Mesenchymal stem cell (in vitro differentiated cells and primary cell): ENCODE results near the gene UNC13B.
A peak's percentile ranks its signal among the peaks of the same experiment; 100 is the strongest.

ENCODE experiments used
- DNase-seq: peaks from one replicate; pipeline ENCODE4 v3.0.0-alpha.2; 2013
- H2AFZ ChIP-seq: one replicate; pipeline ENCODE4 v1.6.1; 2013; ENCODE audit warnings: low read depth, mild to moderate bottlenecking, control low read depth, inconsistent platforms, low read length, moderate library complexity
- H2AK5ac ChIP-seq: 2 replicates; pipeline ENCODE4 v1.6.1; 2013; ENCODE audit warnings: low read length, moderate library complexity, mild to moderate bottlenecking, inconsistent platforms; ENCODE audit not compliant: severe bottlenecking
- H2BK120ac ChIP-seq: one replicate; pipeline ENCODE4 v1.6.1; 2013; ENCODE audit warnings: low read depth, mild to moderate bottlenecking, inconsistent platforms, low read length, moderate library complexity
- H2BK12ac ChIP-seq, 2 experiments: one replicate each; pipeline ENCODE4 v1.6.1; 2013; ENCODE audit warnings: inconsistent platforms in 2 of 2, low read length in 2 of 2, mild to moderate bottlenecking in 2 of 2, moderate library complexity in 2 of 2, control low read depth in 1 of 2
- H2BK15ac ChIP-seq: one replicate; pipeline ENCODE4 v1.6.1; 2013; ENCODE audit warnings: mild to moderate bottlenecking, low read depth, inconsistent platforms; ENCODE audit not compliant: poor library complexity, severe bottlenecking
- H2BK5ac ChIP-seq: 2 replicates; pipeline ENCODE4 v1.6.1; 2013; ENCODE audit warnings: low read depth, mild to moderate bottlenecking, low read length, control low read depth, inconsistent platforms; ENCODE audit not compliant: poor library complexity, severe bottlenecking
- H3K14ac ChIP-seq, 2 experiments: one replicate each; pipeline ENCODE4 v1.6.1; 2013; ENCODE audit warnings: inconsistent platforms in 2 of 2, low read length in 2 of 2, control low read depth in 1 of 2, mild to moderate bottlenecking in 1 of 2, moderate library complexity in 1 of 2
- H3K18ac ChIP-seq, 2 experiments: one replicate each; pipeline ENCODE4 v1.6.1; 2013; ENCODE audit warnings: inconsistent platforms in 2 of 2, low read length in 2 of 2, control low read depth in 1 of 2, low read depth in 1 of 2, mild to moderate bottlenecking in 1 of 2
- H3K23ac ChIP-seq, 2 experiments: one replicate each; pipeline ENCODE4 v1.6.1; 2013; ENCODE audit warnings: inconsistent platforms in 2 of 2, low read length in 2 of 2, mild to moderate bottlenecking in 2 of 2, moderate library complexity in 2 of 2, control low read depth in 1 of 2
- H3K27ac ChIP-seq: 2 replicates; pipeline ENCODE4 v1.5.1; 2013; ENCODE audit warnings: mild to moderate bottlenecking, moderate library complexity, low read length, control low read depth, inconsistent platforms; ENCODE audit not compliant: poor library complexity, severe bottlenecking
- H3K27me3 ChIP-seq, 2 experiments: 2 replicates each; pipeline versions ENCODE4 v1.6.1 to v1.7.0; 2013; ENCODE audit warnings: low read length in 2 of 2, mild to moderate bottlenecking in 2 of 2, moderate library complexity in 2 of 2, control low read depth in 1 of 2, inconsistent platforms in 1 of 2; ENCODE audit not compliant: control insufficient read depth in 1 of 2, insufficient read depth in 1 of 2
- H3K36me3 ChIP-seq, 2 experiments: 2 replicates each; pipeline versions ENCODE4 v1.6.1 to v1.7.0; 2013; ENCODE audit warnings: low read length in 2 of 2, control low read depth in 1 of 2, inconsistent platforms in 1 of 2, low read depth in 1 of 2, mild to moderate bottlenecking in 1 of 2; ENCODE audit not compliant: insufficient read depth in 2 of 2, control insufficient read depth in 1 of 2
- H3K4ac ChIP-seq, 2 experiments: one replicate each; pipeline ENCODE4 v1.6.1; 2013; ENCODE audit warnings: inconsistent platforms in 2 of 2, low read length in 2 of 2, mild to moderate bottlenecking in 2 of 2, moderate library complexity in 2 of 2, control low read depth in 1 of 2, low read depth in 1 of 2
- H3K4me1 ChIP-seq: 2 replicates; pipeline ENCODE4 v1.6.1; 2013; ENCODE audit warnings: low read depth, low read length, control low read depth; ENCODE audit not compliant: control insufficient read depth, insufficient read depth
- H3K4me2 ChIP-seq: 2 replicates; pipeline ENCODE4 v1.6.1; 2013; ENCODE audit warnings: low read length, mild to moderate bottlenecking, inconsistent platforms; ENCODE audit not compliant: poor library complexity, severe bottlenecking
- H3K4me3 ChIP-seq, 2 experiments: 2 replicates each; pipeline versions ENCODE4 v1.5.1 to v1.7.0; 2013; ENCODE audit warnings: low read length in 2 of 2, mild to moderate bottlenecking in 2 of 2, control low read depth in 1 of 2, low read depth in 1 of 2; ENCODE audit not compliant: insufficient read depth in 1 of 2
- H3K79me1 ChIP-seq: replicated peaks from 2 replicates; pipeline ENCODE4 v1.6.1; 2013; ENCODE audit warnings: mild to moderate bottlenecking, control low read depth, low read length, inconsistent platforms; ENCODE audit not compliant: poor library complexity, severe bottlenecking
- H3K9ac ChIP-seq: 2 replicates; pipeline ENCODE4 v1.7.0; 2013; ENCODE audit warnings: mild to moderate bottlenecking, low read length, moderate library complexity
- H3K9me3 ChIP-seq: 2 replicates; pipeline ENCODE4 v1.7.0; 2013; ENCODE audit warnings: mild to moderate bottlenecking, low read length; ENCODE audit not compliant: control insufficient read depth
- H4K8ac ChIP-seq: one replicate; pipeline ENCODE4 v1.6.1; 2013; ENCODE audit warnings: inconsistent platforms, mild to moderate bottlenecking, low read length, moderate library complexity
- H4K91ac ChIP-seq: one replicate; pipeline ENCODE4 v1.6.1; 2013; ENCODE audit warnings: mild to moderate bottlenecking, low read length, inconsistent platforms
- WGBS: methylation state at CpG from one replicate; pipeline ENCODE4 v1.1.7; 2013; ENCODE audit warnings: mixed read lengths; 5-methylcytosine and 5-hydroxymethylcytosine counted together

UNC13B gene

DNA sequence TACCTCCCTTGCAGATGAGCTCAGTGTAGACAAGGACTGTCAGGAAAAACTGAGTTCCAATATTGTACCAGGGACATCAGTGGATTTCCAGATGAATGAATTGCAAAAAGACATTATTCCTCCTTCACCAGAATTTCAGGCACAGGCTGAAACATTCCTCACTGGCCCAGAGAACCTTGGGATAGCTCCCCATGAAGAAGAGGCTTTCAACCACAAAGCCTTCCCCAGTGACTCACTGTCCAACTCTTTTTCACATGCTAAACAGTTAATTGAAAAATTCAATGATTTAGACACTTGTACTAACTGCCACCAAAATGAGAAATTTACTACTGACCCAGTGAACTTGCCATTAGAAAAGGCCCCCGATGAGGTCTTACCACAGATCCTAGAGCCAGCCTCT, 144.5 kb downstream of the UNC13B start:
- H2BK120ac ChIP-seq, result no peak overlapping the region
- H2AK5ac ChIP-seq, result no peak overlapping the region
- H3K18ac ChIP-seq, result no peak overlapping the region
- H2BK5ac ChIP-seq, result no peak overlapping the region
- no peak overlapping the region for H3K4me3 ChIP-seq
- peak; percentile 22 for DNase-seq
- no peaks in the 10 kb centered on the region for H3K9me3 ChIP-seq
- no peak overlapping the region for H3K27ac ChIP-seq
- H3K79me1 ChIP-seq, result no peaks in the 10 kb centered on the region
- no peak overlapping the region for H4K91ac ChIP-seq
- H3K4ac ChIP-seq, result no peak overlapping the region
- peaks cover 7 to 10% of the 10 kb centered on the region in 2 experiments for H3K36me3 ChIP-seq
- WGBS, result 91% methylated on average over 1 of the region's 1 CpG
- H3K4me2 ChIP-seq, result no peak overlapping the region
- H3K14ac ChIP-seq, result no peak overlapping the region
- no peak overlapping the region for H3K23ac ChIP-seq
- H3K9ac ChIP-seq, result no peak overlapping the region
- H3K27me3 ChIP-seq, result no peaks in the 10 kb centered on the region
- H2AFZ ChIP-seq, result no peak overlapping the region
- no peak overlapping the region for H2BK15ac ChIP-seq
- no peaks in the 10 kb centered on the region for H3K4me1 ChIP-seq
- H2BK12ac ChIP-seq, result no peak overlapping the region
- no peak overlapping the region for H4K8ac ChIP-seq

DNA sequence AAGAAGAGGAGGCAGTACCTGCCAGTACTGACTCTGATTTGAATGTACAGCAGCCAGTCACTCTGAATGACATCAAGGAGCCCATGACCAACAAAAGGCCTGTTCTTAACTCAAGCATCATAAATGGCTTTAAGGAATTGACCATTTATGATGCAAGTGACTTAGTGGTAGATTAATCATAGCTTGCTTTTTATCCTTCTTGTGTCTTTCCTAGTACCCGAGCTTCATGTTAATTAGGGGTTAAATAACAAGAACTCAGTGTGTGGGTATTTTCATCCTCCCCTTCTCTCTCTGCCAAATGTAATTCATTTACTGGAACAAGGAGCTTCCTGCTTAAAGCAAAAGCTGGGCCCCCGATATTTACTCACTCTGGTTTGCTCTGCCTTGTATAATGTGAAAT, 146.5 kb downstream of the UNC13B start:
- Histone ChIP-seq H4K91ac (no peak overlapping the region), H3K36me3 (peaks cover 7 to 10% of the 10 kb centered on the region in 2 experiments), H4K8ac (no peak overlapping the region), H3K9ac (no peak overlapping the region), H3K9me3 (no peaks in the 10 kb centered on the region), H3K23ac (no peak overlapping the region), H3K4ac (no peak overlapping the region), H3K4me2 (no peak overlapping the region), H2BK12ac (no peak overlapping the region), H3K14ac (no peak overlapping the region), H2BK120ac (no peak overlapping the region), H3K79me1 (no peaks in the 10 kb centered on the region), H3K27ac (no peak overlapping the region), H3K18ac (no peak overlapping the region), H3K4me1 (no peaks in the 10 kb centered on the region), H3K27me3 (no peaks in the 10 kb centered on the region), H2BK15ac (no peak overlapping the region), H2BK5ac (no peak overlapping the region), H3K4me3 (no peak overlapping the region), H2AFZ (no peak overlapping the region), H2AK5ac (no peak overlapping the region)
- no peak for DNase-seq
- WGBS, result 94% methylated on average over 1 of the region's 2 CpGs

DNA sequence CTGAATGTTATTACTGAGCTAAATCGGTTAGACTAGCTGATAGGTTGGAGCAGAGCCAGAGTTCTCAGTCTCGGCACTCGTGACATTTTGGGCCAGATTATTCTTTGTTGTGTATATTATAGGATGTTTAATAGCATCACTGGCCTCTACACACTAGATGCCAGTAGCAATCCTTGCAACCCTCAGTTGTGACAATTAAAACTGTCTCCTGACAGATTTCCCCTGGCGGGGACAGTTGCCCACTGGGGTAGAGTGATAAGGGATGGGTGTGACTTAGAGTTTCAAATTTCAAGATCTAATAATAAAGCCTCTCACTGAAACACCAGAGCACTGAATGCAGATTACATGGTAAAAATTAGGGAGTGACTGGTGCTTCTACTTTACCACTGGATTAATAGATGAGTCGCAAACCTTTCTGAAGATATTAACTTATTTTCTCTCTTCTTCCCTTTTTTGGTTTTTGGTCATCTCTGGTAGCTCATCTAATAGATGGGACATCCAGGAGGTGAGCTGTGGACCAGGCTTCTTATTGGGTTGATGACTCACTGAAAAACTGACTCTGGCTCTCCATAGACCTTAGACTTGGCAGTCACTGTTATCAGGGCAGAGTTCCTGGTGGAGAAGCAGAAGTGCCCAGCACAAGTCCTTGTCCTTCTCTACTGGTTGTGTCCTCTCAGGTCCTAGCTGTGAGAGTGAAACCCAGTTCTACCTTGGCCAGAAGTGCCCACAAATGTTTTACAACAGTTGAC, 150.3 kb downstream of the UNC13B start:
- H3K27ac ChIP-seq, result no peak overlapping the region
- no peak overlapping the region for H4K91ac ChIP-seq
- no peak overlapping the region for H2BK5ac ChIP-seq
- no peaks in the 10 kb centered on the region for H3K9me3 ChIP-seq
- DNase-seq, result no peak
- H4K8ac ChIP-seq, result no peak overlapping the region
- H3K27me3 ChIP-seq, result no peaks in the 10 kb centered on the region
- H3K79me1 ChIP-seq, result no peaks in the 10 kb centered on the region
- H3K14ac ChIP-seq, result no peak overlapping the region
- H3K23ac ChIP-seq, result no peak overlapping the region
- H2AFZ ChIP-seq, result no peak overlapping the region
- no peaks in the 10 kb centered on the region for H3K4me1 ChIP-seq
- H2BK12ac ChIP-seq, result no peak overlapping the region
- H3K4me3 ChIP-seq, result no peak overlapping the region
- no peak overlapping the region for H3K4me2 ChIP-seq
- H3K4ac ChIP-seq, result no peak overlapping the region
- WGBS, result 75% methylated on average over 1 of the region's 5 CpGs
- H2BK120ac ChIP-seq, result no peak overlapping the region
- no peak overlapping the region for H2AK5ac ChIP-seq
- no peak overlapping the region for H3K18ac ChIP-seq
- H2BK15ac ChIP-seq, result no peak overlapping the region
- H3K36me3 ChIP-seq, result peaks cover 7 to 10% of the 10 kb centered on the region in 2 experiments
- no peak overlapping the region for H3K9ac ChIP-seq

DNA sequence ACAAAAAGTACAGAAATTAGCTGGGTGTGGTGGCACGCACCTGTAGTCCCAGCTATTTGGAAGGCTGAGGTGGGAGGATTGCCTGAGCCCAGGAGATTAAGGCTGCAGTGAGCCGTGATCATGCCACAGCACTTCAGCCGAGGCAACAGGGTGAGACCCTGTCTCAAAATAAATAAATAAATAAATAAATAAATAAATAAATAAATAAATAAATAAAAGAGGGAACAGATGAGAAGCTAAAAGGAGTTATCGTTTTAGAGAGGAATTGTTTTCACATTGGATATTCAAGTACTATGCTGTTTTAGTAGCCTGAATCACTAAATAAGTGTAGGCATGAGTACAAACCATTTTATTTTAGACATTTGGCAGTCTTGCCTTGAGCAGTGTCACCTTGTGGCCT, 151.7 kb downstream of the UNC13B start:
- no peak overlapping the region for H3K18ac ChIP-seq
- H2BK15ac ChIP-seq, result no peak overlapping the region
- no peak overlapping the region for H2BK5ac ChIP-seq
- H3K79me1 ChIP-seq, result no peaks in the 10 kb centered on the region
- H4K8ac ChIP-seq, result no peak overlapping the region
- H2AK5ac ChIP-seq, result no peak overlapping the region
- H3K4me1 ChIP-seq, result no peaks in the 10 kb centered on the region
- no peaks in the 10 kb centered on the region for H3K27me3 ChIP-seq
- H3K14ac ChIP-seq, result no peak overlapping the region
- no peak overlapping the region for H2BK120ac ChIP-seq
- no peak overlapping the region for H2BK12ac ChIP-seq
- no peaks in the 10 kb centered on the region for H3K9me3 ChIP-seq
- no peak overlapping the region for H3K27ac ChIP-seq
- H3K23ac ChIP-seq, result no peak overlapping the region
- H3K36me3 ChIP-seq, result peaks cover 7 to 8% of the 10 kb centered on the region in 2 experiments
- H3K9ac ChIP-seq, result no peak overlapping the region
- no peak overlapping the region for H3K4me2 ChIP-seq
- DNase-seq, result no peak
- H2AFZ ChIP-seq, result no peak overlapping the region
- no peak overlapping the region for H3K4me3 ChIP-seq
- no peak overlapping the region for H4K91ac ChIP-seq
- no peak overlapping the region for H3K4ac ChIP-seq
- WGBS, result 100% methylated on average over 2 of the region's 4 CpGs
